ENCODE results near the gene RAET1E. TPM values are rescaled to one million over a fixed set of nuclear protein-coding genes. Genes with fewer than 3 reads are reported as not detected.

The RAET1E gene
- total and polyA plus RNA-seq, 2 experiments from 2014 or later = not detected

GRCh38 chr6:149899486-149899885 is 1.6 kb upstream of the RAET1E start (continued):
- TF ChIP-seq CTCF (conservative IDR thresholded peaks at IDR 0.05; ENCODE audit: low read depth in 2 of 2) = no peak
- no peak for TF ChIP-seq ZNF331 (CRISPR knock-in tag; IDR thresholded peaks at IDR 0.05; ENCODE audit: low read depth)

GRCh38 chr6:149898966-149899365 is 1.1 kb upstream of the RAET1E start:
- H3K9me2 ChIP-seq (ENCODE audit: insufficient read depth) = no peaks in the 10 kb centered on the region
- Mint-ChIP-seq H3K36me3 (ENCODE audit: low read depth) (no peaks in the 10 kb centered on the region), H3K27ac (no peak overlapping the region), H3K27me3 (ENCODE audit: insufficient read depth, low read depth, poor library complexity) (peaks cover 18% of the 10 kb centered on the region), H3K9me3 (no peaks in the 10 kb centered on the region; the same call in 2 of the 3 replicates), H3K4me1 (peaks cover 11% of the 10 kb centered on the region), H3K4me3 (no peak overlapping the region)
- H3K4me2 ChIP-seq = no peak overlapping the region
- no peak overlapping the region for H2AFZ ChIP-seq
- no peaks in the 10 kb centered on the region for H3K27me3 ChIP-seq (ENCODE audit: insufficient read depth)
- H3K27ac ChIP-seq (ENCODE audit: low read depth) = no peak overlapping the region
- no peaks in the 10 kb centered on the region for H3F3A ChIP-seq (replicated peaks; ENCODE audit: low read depth)
- no peaks in the 10 kb centered on the region for H4K20me1 ChIP-seq (replicated peaks; ENCODE audit: insufficient read depth)
- ATAC-seq = no peak
- H3K4me1 ChIP-seq (ENCODE audit: insufficient read depth) = no peaks in the 10 kb centered on the region; the same call in 1 of the 2 replicates
- H3K36me3 ChIP-seq (ENCODE audit: insufficient read depth) = no peaks in the 10 kb centered on the region
- no peak overlapping the region for H3K4me3 ChIP-seq
- no peaks in the 10 kb centered on the region for H3K79me2 ChIP-seq (replicated peaks; ENCODE audit: insufficient read depth)
- DNase-seq (ENCODE audit: low spot score) = no peak
- TF ChIP-seq CREB1 (CRISPR knock-in tag; IDR thresholded peaks at IDR 0.05; ENCODE audit: low read depth) (no peak), NANOG (IDR thresholded peaks at IDR 0.05; ENCODE audit: borderline replicate concordance) (no peak), EZH2 (IDR thresholded peaks at IDR 0.05; ENCODE audit: low read depth, unreplicated experiment) (no peak), POLR2AphosphoS5 (IDR thresholded peaks at IDR 0.05; ENCODE audit: low read depth) (no peak), EZH2phosphoT487 (IDR thresholded peaks at IDR 0.05; ENCODE audit: unreplicated experiment) (no peak), ETS1 (IDR thresholded peaks at IDR 0.05) (no peak), REST (IDR thresholded peaks at IDR 0.05; ENCODE audit: unreplicated experiment) (no peak), ZNF114 (CRISPR knock-in tag; IDR thresholded peaks at IDR 0.05) (no peak), CTCF (conservative IDR thresholded peaks at IDR 0.05; ENCODE audit: low read depth in 2 of 2) (no peak), JUNB (IDR thresholded peaks at IDR 0.05; ENCODE audit: unreplicated experiment) (no peak), ZNF331 (CRISPR knock-in tag; IDR thresholded peaks at IDR 0.05; ENCODE audit: low read depth) (no peak)
